ENCODE measurements around the gene RERE.
A peak's percentile ranks its signal among the peaks of the same experiment; 100 is the strongest.

RERE gene

DNA sequence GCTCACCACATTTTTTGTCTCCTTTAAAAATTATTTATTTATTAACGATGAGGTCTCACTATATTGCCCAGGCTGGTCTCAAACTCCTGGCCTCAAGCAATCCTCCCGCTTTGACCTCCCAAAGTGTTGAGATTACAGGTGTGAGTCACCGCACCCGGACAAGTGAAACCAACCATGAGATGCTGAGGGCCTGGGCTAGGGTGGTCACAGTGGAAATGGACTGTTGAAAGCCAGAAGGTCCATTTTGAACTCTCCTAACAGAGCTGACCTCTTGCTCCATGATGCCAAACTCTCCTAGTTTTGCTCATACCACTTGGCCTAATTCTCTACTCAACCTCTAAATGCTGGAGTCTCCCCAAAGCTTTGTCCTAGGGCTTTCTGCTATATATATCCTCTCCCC lies 390.4 kb downstream of the RERE start:
- H3K27ac ChIP-seq, result no peak overlapping the region

GRCh38 chr1:8425781-8426161 lies 391.7 kb downstream of the RERE start:
- peak overlapping the region; percentile 99 for H3K27ac ChIP-seq
- TF ChIP-seq, protein P1, sequence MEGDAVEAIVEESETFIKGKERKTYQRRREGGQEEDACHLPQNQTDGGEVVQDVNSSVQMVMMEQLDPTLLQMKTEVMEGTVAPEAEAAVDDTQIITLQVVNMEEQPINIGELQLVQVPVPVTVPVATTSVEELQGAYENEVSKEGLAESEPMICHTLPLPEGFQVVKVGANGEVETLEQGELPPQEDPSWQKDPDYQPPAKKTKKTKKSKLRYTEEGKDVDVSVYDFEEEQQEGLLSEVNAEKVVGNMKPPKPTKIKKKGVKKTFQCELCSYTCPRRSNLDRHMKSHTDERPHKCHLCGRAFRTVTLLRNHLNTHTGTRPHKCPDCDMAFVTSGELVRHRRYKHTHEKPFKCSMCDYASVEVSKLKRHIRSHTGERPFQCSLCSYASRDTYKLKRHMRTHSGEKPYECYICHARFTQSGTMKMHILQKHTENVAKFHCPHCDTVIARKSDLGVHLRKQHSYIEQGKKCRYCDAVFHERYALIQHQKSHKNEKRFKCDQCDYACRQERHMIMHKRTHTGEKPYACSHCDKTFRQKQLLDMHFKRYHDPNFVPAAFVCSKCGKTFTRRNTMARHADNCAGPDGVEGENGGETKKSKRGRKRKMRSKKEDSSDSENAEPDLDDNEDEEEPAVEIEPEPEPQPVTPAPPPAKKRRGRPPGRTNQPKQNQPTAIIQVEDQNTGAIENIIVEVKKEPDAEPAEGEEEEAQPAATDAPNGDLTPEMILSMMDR (conservative IDR thresholded peaks at IDR 0.05), result no peak
- no peak for TF ChIP-seq ZFX (IDR thresholded peaks at IDR 0.05)

More for the DNA sequence above, 390.4 kb downstream of the RERE start:
- no peak for TF ChIP-seq ZFX (IDR thresholded peaks at IDR 0.05)
- TF ChIP-seq, protein P1 (conservative IDR thresholded peaks at IDR 0.05), result no peak

DNA sequence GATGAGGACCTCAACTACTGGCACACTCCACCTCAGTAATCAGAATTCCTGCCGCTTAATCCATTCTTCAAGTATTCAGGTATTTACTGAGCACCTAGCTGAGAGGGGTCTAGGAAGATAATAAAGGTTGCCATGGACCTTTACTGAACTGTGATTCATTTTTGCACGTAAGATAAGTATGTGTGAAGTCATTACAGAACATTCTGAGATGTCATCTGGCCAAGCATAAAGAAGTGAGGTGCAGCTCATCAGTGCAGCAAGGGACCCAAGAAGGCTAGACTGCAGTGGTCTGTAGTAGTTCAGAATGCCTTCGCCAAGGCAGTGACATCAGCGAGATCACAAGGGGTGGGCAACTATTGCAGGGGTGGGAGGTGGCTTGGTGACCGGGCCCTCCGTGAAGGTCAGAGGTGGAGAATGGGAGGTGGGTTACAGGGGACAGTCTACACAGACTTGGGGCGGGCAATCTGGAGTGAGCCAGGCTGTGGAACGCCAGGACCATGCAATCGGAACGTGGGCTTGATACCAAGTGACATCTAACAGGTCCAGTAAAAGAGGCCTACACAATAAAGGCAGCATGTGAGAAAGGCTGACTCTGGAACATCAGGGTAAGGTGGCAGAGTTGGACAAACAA lies 392.2 kb downstream of the RERE start:
- H3K27ac ChIP-seq, result peak overlapping the region; percentile 99

DNA sequence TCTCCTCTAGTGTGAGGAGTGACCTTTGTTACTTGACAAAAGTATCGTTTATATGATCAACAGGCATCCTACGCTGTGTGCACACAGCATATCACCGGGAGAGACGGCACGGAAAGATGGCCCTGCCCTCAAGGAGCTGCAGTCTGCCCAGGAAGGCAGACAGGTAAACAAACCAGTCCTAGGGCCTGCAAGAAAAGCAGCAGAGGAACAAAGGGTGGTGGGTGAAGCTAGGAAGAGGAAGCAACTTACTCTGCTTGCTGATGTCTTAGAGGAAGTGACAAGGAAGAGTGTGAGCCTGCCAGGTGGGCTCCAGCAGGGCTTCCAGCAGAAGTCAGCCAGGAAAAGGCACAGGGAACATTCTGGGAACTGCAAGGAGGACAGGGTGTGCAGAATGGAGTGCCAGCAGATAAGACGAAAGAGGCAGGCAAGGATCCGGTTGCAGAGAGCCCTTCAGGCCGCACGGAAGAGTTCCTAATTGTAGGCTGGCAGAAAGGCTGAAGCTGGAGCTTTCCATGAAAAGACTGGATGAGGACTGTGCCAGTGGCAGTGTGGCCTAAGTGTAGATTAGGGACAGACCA lies 392.8 kb downstream of the RERE start:
- TF ChIP-seq, protein P1 (conservative IDR thresholded peaks at IDR 0.05), result no peak
- TF ChIP-seq ZFX (IDR thresholded peaks at IDR 0.05), result no peak
- H3K27ac ChIP-seq, result peak overlapping the region; percentile 99

More for the DNA sequence above, 392.2 kb downstream of the RERE start:
- no peak for TF ChIP-seq ZFX (IDR thresholded peaks at IDR 0.05)
- TF ChIP-seq, protein P1 (conservative IDR thresholded peaks at IDR 0.05), result no peak

DNA sequence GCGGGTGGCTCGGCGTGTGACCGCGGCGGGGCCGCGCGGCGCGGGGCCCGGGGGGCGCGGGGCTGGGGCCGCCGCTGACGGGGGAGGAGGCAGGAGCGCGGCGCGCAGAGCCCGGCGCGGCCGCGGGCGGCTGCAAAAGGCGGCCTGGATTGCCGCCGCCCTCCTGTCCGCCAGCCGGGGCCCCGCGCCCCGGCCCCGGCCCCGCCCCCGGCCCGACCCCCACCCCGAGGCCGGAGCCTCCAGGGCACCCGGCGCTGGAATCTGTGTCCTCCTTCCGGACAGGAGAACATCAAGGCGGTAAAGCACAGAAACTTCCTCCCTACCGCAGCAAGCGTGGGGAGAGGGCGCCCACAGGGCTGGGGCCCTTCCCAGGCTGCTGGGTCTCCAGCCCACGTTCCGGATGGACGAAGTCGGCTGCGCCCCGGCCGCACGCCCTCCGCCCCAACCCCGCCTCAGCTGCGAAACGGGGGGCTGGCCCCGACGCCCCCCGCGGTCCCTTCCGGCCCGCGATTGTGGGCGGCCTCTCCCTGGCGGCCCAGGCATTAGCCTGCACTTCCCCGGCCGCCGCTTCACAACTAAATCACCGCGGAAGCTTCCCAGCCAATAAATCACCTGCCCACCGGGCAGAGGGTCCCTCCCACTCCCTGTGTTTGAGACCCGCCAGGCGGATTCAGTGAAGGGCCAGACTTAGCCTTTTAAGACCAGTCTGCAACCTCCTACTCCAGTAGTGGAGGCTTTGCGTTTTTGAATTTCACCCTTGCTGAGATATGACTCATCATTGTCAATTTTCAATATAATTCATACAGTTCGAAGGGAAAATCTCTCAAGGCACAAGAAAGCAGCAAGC lies 393.5 kb downstream of the RERE start:
- peak; percentile 48 for TF ChIP-seq ZFX (IDR thresholded peaks at IDR 0.05)
- TF ChIP-seq, protein P1 (conservative IDR thresholded peaks at IDR 0.05), result no peak
- H3K27ac ChIP-seq, result peak overlapping the region; percentile 99

- TF ChIP-seq ZFX (IDR thresholded peaks at IDR 0.05), result no peak
- TF ChIP-seq, protein P1 (conservative IDR thresholded peaks at IDR 0.05), result no peak
- H3K27ac ChIP-seq, result peak overlapping the region; percentile 99
These were observed 394.2 kb downstream of the RERE start for GRCh38 chr1:8423269-8423691.

Measured in C4-2B (cell line).